ENCODE measurements around the gene LYRM2.

- TF ChIP-seq CTCF (conservative IDR thresholded peaks at IDR 0.05; ENCODE audit: low read depth, low read length) (no peak), EZH2phosphoT487 (IDR thresholded peaks at IDR 0.05; ENCODE audit: borderline replicate concordance, low read length) (no peak), EZH2 (IDR thresholded peaks at IDR 0.05; ENCODE audit: low read length, unreplicated experiment) (no peak)
Measured at GRCh38 chr6:89662659-89663223, 24.2 kb upstream of the LYRM2 start.

All from PC-3 (cell line).